ENCODE data around the gene SETD1B. TPM values are rescaled to one million over a fixed set of nuclear protein-coding genes. Genes with fewer than 3 reads are reported as not detected.
"Not testable (repeated sequence)": the region's sequence is repeated elsewhere in the genome, so short reads cannot be mapped to it uniquely, and the experiment has no call there.

Gene SETD1B
- total RNA-seq, 1 experiment from 2014 or later, result 2.6 TPM

DNA sequence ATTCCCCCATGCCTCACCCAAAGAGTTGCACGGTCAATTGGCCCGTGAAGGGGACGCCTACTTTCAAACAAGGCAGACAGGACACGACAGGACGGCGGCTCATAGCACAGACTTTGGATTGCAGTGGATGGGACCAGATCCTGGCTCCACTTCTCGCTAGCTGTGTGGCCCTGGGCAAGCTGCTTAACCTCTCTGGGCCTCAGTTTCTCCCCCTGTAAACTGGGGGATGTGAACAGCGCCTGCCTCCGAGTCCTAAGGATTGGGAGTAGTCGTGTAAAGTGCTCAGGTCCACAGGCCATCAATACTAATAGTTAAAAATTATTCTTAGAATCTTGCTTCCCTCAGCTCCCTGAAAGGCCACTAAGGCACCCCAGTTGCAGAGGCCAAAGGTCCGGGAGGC, 23.4 kb upstream of the SETD1B start:
- no peak for DNase-seq (ENCODE audit: low read depth)

DNA sequence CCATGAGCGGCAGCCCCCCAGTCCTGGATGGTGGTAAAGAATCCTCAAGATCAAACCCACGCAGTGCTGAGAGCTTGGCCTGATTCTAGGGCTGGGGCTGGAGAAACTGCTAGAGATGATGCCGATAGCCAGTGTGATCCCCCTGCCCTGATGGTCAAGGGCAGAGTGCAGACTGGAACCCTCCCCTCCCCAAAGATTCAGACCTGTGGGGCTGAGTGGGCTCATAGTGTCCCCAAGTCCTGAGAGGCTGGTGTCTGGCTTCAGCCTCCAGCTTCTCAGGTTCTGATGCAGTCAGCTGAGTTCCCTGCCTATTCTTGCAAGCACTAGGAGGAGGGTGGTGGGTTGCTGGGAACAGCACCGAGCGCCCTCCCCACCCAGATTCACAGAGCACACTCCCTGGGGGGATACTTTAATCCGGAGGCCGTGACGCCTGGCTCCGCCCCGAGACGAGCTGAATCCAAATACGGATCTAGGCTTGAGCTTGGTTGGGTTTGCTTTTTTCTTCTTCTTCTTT, 22.3 kb upstream of the SETD1B start:
- no peak for DNase-seq (ENCODE audit: low read depth)

DNA sequence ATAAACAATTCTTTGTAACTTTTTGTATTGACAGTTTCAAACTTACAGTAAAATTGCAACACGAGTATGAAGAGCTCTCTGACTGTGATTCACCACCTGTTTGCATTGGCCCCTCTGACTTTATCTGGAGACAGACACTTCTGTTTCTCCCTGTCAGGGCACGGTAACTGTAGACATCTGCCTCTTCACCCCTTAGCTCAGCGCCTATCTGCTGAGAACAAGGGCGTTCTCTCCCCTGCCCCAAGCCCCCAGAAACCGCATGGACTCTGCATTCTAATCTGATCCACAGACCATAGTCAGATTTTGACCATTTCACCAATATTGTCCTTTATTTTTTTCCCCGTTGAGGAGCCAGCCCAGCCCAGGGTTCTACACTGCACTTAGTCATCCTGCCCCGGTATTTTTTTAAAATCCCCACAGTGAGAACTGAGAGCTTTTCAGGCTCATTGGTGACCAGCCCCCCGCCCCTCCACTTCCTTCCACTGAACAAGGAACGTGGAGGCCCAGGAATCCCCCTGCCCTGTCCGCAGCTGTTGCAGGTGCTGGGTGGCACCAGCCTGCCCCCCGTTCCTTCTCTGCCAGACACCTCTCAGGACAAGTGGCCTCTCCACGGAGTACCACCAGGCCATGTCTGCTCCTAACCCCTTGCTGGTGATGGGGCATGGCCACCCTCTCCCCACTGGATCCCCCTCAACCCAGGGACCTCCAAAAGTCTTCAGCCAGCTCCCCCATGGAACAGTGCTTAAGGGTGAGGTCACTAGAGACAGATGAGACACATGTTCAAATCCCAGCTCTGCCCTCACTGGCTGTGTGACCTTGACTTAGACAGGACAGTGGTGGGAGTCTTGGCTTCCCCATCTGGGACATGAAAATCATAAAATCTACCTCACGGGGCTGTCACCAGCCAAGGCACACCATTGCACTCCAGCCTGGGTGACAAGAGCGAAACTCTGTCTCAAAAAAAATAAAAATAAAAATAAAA, 21.5 kb upstream of the SETD1B start:
- peak; percentile 63 for DNase-seq (ENCODE audit: low read depth)

DNA sequence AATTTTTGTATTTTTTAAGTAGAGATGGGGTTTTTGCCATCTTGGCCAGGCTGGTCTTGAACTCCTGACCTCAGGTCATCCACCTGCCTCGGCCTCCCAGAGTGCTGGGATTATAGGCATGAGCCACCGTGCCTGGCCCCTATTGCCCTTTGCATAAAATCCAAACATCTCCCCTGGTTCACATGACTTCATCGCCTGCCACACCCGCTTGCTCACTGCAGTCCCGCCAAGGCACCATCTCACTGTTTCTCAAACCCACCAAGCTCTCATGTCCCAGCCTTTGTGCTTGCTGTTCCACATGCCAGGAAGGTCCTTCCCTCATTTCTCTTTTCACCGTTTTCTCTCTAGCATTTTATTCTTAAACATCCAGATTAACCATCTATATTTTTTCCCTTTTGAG, 20.0 kb upstream of the SETD1B start:
- peak; percentile 92 for DNase-seq (ENCODE audit: low read depth)

DNA sequence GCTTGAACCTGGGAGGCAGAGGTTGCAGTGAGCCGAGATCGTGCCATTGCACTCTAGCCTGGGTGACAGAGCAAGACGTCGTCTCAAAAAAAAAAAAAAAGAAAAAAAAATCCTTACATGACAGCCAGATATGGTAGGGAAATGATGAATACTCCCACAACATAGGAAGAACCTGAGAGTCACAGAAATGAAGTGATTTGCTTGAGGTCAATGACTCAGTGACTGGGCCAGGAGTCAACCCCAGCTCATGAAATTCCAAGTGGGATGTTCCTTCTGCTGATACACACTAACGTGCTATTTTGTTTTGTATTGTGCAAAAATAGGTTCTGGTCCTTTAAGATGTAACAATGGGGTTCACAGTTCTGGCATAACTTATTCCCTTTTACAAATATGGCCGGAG, 19.3 kb upstream of the SETD1B start:
- DNase-seq (ENCODE audit: low read depth), result peak; percentile 94

DNA sequence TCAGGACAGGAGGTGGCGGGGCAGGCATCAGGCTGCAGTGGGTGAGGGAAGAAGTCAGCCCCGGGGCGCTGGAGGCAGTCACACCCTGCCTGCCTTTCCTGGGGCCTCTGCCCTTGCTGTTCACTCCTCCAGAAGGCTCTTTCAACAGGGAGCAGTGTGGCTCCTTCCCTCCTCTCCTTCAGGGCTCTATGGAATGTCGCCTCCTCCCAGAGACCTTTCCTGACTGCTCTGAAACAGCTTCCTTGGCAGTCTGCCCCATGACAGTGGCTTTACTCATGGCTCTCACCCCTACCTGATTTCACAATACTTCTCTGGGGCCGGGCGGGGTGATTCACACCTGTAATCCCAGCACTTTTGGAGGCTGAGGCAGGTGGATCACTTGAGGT, 17.4 kb upstream of the SETD1B start:
- DNase-seq (ENCODE audit: low read depth), result peak; percentile 97

DNA sequence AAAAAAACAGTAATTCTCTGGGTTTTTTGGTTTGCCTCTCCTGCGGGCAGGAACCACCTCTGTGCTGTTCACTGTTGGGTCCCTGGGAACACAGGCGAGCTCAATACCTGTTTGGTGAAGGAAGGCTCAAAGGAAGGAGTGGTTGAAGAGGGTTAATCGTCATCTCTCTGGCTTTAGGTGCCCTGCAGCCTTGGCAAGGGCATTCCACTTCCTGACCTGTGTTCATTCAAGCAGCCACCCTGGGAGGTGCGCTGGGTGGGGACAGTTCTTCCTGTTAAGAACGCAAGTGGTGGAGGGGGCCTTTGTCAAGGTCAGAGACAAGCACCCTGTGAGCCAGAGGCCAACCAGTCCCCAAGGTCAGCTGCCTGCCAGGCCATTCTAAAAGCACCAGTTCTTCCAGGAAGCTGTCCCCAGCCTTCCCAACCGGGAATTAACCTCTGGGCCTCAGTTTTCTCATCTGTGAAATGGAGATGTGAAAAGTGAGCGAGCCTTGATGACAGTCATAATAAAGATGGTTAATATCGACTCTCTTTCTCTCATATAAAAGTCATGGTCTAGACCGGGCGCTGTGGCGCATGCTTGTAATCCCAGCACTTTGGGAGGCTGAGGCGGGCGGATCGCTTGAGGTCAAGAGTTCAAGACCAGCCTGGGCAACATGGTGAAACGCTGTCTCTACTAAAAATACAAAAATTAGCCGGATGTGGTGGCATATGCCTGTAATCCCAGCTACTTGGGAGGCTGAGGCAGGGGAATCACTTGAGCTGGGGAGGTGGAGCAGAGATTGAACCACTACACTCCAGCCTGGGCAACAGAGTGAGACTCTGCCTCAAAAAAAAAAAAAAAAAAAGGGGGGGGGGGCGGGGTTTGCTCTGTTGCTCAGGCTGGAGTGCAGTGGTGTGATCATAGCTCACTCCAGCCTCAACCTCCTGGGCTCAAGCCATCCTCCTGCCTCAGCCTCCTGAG, 16.5 kb upstream of the SETD1B start:
- no peak for DNase-seq (ENCODE audit: low read depth)

DNA sequence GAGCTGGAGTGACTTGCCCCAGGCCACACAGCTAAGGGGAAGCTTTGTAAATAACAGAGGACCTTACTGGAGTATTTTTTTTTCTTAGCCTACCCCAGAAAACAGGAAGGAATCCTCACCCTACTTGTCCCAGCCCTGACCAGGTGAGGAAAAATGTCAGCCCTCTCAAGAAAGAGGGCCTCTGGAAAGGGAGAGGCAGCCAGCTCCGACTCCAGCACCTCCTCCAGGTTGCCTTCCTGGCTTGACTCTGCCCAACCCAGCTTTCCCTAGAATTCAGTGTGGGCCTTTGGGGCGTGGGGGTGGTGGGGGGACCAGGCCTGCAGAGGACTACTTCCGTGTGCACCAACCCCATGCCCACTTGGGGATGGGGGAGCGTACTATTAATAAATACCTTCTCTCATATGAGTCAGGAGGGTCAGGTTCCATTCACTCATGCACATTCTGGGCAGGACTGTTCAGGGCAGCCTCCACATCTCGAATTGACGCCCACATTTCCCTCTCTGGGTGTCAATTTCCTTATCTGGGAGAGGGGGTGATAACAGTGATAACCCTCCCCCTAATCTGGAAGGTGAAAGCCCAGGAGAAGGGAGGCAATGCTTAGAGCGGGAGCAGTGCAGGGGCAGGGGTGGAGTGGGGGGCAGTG, 15.5 kb upstream of the SETD1B start:
- DNase-seq (ENCODE audit: low read depth), result no peak

DNA sequence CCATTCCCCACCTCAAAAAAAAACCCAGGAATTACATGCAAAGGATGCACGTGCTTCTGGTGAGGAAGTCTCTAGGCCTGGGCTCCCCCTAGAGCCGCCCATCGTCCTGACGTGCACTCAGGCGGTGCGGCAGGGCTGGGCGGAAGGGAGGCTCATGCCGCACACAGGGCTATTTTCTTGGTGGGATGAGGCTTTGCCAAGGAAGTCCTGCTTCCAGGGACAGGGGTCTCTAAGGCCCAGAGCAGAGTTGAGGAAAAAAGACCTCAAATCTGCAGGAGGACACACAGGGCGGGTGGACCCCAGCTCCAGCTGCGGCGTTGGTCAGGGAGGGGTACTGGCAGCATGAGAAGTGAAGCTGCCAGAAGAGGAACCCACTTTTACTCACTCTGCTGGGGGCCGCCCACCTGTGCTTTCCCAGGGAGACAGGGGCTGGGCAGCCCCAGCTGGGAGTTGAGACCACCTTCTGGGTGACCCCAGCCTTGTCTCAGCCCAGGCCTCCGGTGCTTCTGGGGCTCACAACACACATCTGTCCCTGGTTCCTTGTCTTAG, 14.5 kb upstream of the SETD1B start:
- no peak for DNase-seq (ENCODE audit: low read depth)

DNA sequence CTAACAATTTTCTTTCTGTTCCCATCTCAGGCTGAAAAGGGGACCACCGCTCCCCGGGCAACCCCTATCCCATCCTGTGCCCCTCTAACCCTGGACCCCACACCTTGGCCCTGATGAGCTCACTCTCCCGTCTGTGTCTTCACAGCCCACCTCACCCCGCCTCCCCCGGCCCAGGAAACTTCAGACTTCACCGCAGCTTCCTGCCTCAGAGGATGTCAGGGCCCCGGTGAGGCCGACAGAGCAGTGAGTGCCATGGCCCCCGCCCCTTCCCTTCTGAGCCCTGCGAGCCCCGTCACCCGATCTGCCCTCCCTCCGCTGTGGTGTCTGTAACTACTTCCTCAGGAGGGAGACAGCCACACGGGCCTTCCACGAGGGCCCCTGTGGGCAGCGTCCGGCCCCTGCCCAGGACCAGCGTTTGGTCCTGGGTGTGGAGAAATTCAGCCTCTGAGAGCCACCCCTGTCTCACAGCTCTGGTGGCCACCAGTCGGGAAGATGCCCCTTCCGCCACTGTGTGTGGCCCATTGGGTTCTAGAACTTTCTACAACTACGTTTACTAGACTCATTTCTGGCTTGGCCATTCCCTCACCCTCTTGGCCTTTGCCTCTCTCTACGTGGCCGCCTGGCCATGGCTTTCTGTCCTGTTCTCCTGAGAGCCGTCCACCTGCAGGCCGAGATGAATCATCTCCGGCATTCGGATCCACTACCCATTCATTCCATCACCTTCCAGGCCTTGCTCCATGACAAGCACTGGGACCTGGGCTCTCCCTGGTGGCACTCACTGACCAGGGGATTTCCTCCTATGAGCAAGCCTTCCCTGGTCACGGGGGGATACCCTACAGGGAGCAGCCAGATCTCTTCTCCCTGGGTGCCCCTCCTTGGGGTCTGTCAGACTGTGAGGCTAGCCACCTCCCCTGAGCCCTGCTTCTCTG, 13.7 kb upstream of the SETD1B start:
- DNase-seq (ENCODE audit: low read depth), result peak; percentile 86

DNA sequence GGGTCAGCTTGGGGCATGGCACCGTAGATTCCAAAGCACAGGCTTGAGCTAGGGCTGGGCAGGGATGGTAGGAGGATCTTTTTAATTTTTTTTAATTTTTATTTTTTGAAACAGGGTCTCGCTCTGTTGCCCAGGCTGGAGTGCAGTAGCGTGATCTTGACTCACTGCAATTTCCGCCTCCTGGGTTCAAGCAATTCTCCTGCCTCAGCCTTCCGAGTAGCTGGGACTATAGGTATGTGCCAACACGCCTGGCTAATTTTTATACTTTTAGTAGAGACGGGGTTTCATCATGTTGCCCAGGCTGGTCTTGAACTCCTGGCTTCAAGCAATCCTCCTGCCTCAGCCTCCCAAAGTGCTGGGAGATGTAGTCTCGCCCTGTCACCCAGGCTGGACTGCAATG, 13.0 kb upstream of the SETD1B start:
- not testable (repeated sequence) for DNase-seq (ENCODE audit: low read depth)

DNA sequence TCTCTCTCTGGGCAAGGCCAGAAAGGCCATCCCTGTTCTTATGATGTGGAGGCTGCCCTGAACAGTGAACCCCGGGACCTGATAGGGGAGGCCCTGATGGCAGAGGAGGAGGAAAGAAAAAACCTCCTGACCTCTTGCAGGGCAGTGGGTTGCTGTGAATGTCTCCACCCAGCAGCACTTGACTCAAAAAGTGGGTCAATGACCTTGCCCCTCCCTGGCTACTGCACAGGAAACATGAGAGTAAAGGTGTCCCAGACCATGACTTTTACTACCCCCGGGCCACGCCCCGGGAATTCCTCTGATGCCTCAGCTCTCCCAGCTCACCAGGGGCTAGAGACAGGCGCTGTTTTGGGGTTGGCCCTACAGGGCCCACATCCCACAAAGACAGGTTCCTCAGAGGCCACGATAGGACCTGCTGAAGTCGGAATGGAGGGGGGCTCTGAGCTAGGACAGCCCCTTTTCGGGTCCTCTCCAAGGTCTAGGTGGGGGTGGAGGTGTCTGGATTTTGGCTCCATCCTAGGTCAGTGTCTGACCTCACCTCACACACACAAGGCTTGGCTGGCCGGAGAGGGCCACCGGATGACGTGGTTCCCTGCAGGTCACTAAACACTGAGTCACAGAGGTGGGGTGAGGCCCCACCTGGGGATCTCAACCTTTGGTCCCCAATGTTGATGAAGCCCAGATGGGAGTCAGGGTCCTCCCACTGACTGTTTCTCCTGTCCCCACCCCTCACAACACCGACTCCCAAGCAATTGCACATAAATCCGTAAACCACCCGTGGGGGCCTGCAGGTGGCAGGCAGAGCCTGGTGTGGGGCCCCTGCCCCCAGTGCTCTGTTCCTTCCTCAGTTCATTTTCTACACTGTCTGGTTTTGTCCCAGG, 11.9 kb upstream of the SETD1B start:
- no peak for DNase-seq (ENCODE audit: low read depth)

DNA sequence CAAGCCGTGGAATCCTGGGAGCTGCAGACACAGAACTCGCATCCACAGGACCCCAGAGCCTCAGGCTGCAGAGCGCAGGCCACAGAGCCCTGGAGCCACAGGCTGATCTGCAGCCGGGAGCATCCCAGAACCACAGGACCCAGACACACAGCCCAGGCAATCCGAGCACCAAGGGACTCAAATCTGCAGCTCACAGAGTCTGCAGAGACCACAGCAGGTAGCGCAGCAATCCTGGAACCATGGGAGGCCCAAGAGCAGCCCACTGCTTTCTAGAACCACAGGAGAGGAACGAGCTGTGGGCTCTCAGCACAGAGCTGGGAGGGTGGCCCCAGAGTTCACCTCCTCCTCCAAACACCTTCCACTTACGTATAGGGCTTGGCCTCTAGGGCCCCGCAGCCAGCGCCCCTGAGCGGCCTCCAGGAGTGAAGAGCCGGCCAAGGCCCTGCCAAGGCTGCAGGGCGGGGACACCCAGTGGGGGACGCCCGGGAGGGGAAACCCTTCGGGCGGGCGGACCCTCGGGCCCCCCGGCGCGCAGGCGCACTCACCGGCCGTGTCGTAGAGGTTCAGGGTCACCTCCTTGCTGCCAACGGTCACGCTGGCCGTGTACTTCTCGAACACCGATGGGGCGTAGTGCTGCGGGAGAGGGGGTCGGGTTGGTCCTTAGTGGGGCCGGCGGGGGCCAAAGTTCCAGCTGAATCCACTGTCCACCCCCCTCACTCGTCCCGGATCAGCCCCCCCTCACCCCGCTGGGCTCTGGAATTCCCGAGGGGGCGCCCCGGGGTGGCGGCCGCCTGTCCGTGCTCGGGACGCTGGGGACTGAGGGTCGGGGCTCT, 11.0 kb upstream of the SETD1B start:
- DNase-seq (ENCODE audit: low read depth), result no peak

DNA sequence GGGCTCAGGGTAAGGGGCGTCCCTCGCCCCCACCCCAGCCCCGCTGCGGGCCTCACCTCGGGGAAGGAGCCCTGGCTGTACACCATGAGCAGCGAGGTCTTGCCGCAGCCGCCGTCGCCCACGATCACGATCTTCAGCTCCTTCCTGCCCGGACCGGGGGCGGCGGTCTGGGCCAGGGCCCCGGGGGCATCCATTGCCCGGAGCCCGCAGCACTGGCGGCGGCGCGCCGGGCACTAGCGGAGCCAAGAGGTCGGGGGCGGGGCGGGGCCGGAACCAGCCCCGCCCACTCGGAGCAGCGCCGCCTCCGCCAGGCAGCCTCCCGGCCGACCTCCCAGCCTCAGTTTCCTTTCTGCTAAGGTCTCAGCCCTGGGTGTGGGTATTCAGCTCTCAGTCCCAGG, 10.4 kb upstream of the SETD1B start, which contains the start of gene RHOF:
TSS of gene RHOF (minus strand) at position 249 of the 398 bp plus-strand sequence. CDS start at position 194, 55 bp downstream.
- DNase-seq (ENCODE audit: low read depth), result peak; percentile 54

DNA sequence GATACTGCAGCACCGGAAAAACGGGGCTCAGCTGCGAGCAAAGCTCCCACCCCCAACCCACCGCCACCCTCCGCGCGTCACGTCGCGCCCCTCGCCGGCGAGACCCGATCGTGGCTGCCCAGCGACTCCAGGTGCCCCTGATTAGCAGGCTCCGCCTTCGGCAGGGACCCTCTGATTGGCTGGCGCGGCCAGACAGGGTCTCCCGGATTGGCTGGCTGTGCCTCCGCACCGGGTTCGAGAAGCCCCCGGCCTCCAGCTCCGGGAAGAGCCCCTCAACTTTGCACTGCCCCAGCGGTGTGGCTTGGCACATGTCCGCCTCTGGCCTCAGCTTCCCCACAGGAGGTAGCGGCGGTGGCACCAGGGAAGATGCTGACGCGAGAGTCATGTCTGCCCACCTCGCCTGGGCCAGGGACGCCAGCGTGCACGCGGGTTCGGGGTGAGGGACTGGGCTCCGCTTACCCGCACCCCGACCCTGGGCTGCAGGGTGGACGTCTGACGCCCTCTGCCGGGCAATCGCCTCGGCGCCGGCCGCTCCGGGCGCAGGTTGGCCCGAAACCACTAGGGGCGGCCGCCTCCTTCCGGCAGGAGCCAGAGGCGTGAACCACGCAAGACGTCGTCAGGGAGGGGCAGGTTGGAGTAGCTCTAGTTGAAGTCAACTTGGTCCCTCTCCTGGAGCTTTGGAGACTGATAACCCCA, 9.8 kb upstream of the SETD1B start:
- DNase-seq (ENCODE audit: low read depth), result peak; percentile 96

DNA sequence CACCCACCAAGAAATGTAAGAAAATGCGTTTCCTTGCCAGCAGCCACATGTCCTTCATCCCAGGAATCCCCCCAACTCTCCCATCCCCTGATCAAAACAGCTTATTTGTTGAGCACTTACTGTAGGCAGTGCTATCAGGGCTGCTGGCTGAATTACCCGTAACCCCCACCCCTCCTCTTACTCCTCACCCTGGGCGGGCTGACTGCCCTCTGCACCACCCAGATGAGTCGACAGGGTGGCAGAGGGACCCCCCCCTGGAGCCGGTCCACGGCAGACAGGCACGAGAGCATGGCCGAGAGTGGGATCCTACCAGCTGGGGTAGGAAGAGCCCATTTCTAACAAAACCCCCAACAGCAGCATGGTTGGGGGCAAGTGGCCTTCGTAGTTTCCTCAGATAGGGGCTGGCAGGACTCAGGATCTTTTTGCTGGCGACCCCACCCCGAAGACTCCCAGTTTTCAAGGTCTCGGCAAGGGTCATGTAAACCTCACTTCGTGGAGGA, 9.2 kb upstream of the SETD1B start:
- DNase-seq (ENCODE audit: low read depth), result peak; percentile 63
